Erythroblast (primary cell): ENCODE results near the gene NRG3.

ENCODE experiments used
- GATA1 ChIP-seq: IDR thresholded peaks from 2 replicates; pipeline ENCODE4 v1.6.1; 2011; ENCODE audit warnings: low read depth, mild to moderate bottlenecking, control low read depth, low read length, moderate library complexity
- POLR2A ChIP-seq: IDR thresholded peaks from 2 replicates; pipeline ENCODE4 v1.6.1; 2011; ENCODE audit warnings: mild to moderate bottlenecking, low read length

GRCh38 chr10:81917666-81918065, 42.7 kb downstream of the NRG3 start:
- TF ChIP-seq POLR2A (no peak), GATA1 (no peak)
